ENCODE data around the gene TMEM200A.

The TMEM200A gene

GRCh38 chr6:130367767-130368166 is 1.9 kb downstream of the TMEM200A start:
- no peak overlapping the region for H3K4me3 ChIP-seq (ENCODE audit: insufficient read length, low read depth)
- peaks cover 25% of the 10 kb centered on the region for H3K27me3 ChIP-seq (ENCODE audit: insufficient read depth, insufficient read length)
- no peak for DNase-seq (ENCODE audit: low read depth, low spot score)
- no peaks in the 10 kb centered on the region for H3K4me1 ChIP-seq (ENCODE audit: insufficient read depth, insufficient read length)
- no peak for TF ChIP-seq YY1 (IDR thresholded peaks at IDR 0.05; ENCODE audit: insufficient read depth, insufficient read length)
- TF ChIP-seq ZNF274 (IDR thresholded peaks at IDR 0.05; ENCODE audit: low read depth, low read length), result no peak
- no peak overlapping the region for H3K9ac ChIP-seq (ENCODE audit: insufficient read length, low read depth)
- no peaks in the 10 kb centered on the region for H3K36me3 ChIP-seq (ENCODE audit: insufficient read depth, insufficient read length, low read length)
- H3K9me3 ChIP-seq (ENCODE audit: insufficient read depth, low read length), result no peaks in the 10 kb centered on the region

GRCh38 chr6:130368576-130368975 is 2.8 kb downstream of the TMEM200A start:
- DNase-seq (ENCODE audit: low read depth, low spot score), result no peak
- Histone ChIP-seq H3K9me3 (ENCODE audit: insufficient read depth, low read length) (no peaks in the 10 kb centered on the region), H3K36me3 (ENCODE audit: insufficient read depth, insufficient read length, low read length) (no peaks in the 10 kb centered on the region), H3K4me1 (ENCODE audit: insufficient read depth, insufficient read length) (no peaks in the 10 kb centered on the region), H3K9ac (ENCODE audit: insufficient read length, low read depth) (no peak overlapping the region), H3K27me3 (ENCODE audit: insufficient read depth, insufficient read length) (peaks cover 25% of the 10 kb centered on the region), H3K4me3 (ENCODE audit: insufficient read length, low read depth) (no peak overlapping the region)
- no peak for TF ChIP-seq ZNF274 (IDR thresholded peaks at IDR 0.05; ENCODE audit: low read depth, low read length)

- H3K4me1 ChIP-seq (ENCODE audit: insufficient read depth, insufficient read length), result no peaks in the 10 kb centered on the region
- H3K4me3 ChIP-seq (ENCODE audit: insufficient read length, low read depth), result no peak overlapping the region
- H3K27me3 ChIP-seq (ENCODE audit: insufficient read depth, insufficient read length), result peaks cover 19% of the 10 kb centered on the region
- H3K9me3 ChIP-seq (ENCODE audit: insufficient read depth, low read length), result no peaks in the 10 kb centered on the region
- no peak for TF ChIP-seq YY1 (IDR thresholded peaks at IDR 0.05; ENCODE audit: insufficient read depth, insufficient read length)
- H3K9ac ChIP-seq (ENCODE audit: insufficient read length, low read depth), result no peak overlapping the region
- no peak for DNase-seq (ENCODE audit: low read depth, low spot score)
- H3K36me3 ChIP-seq (ENCODE audit: insufficient read depth, insufficient read length, low read length), result no peaks in the 10 kb centered on the region
Observed at GRCh38 chr6:130369831-130370230, 4.0 kb downstream of the TMEM200A start.

GRCh38 chr6:130371921-130372420 is 6.2 kb downstream of the TMEM200A start:
- Histone ChIP-seq H3K9me3 (ENCODE audit: insufficient read depth, low read length) (no peaks in the 10 kb centered on the region), H3K9ac (ENCODE audit: insufficient read length, low read depth) (no peak overlapping the region), H3K4me3 (ENCODE audit: insufficient read length, low read depth) (no peak overlapping the region), H3K4me1 (ENCODE audit: insufficient read depth, insufficient read length) (no peaks in the 10 kb centered on the region), H3K27me3 (ENCODE audit: insufficient read depth, insufficient read length) (peaks cover 9% of the 10 kb centered on the region), H3K36me3 (ENCODE audit: insufficient read depth, insufficient read length, low read length) (no peaks in the 10 kb centered on the region)
- DNase-seq (ENCODE audit: low read depth, low spot score), result no peak
- TF ChIP-seq SUZ12 (IDR thresholded peaks at IDR 0.05; ENCODE audit: extremely low read depth, insufficient read depth, insufficient read length), result no peak
- TF ChIP-seq YY1 (IDR thresholded peaks at IDR 0.05; ENCODE audit: insufficient read depth, insufficient read length), result no peak

- Histone ChIP-seq H3K9me3 (ENCODE audit: insufficient read depth, low read length) (no peaks in the 10 kb centered on the region), H3K9ac (ENCODE audit: insufficient read length, low read depth) (no peak overlapping the region), H3K4me3 (ENCODE audit: insufficient read length, low read depth) (no peak overlapping the region), H3K27me3 (ENCODE audit: insufficient read depth, insufficient read length) (peaks cover 2% of the 10 kb centered on the region), H3K4me1 (ENCODE audit: insufficient read depth, insufficient read length) (no peaks in the 10 kb centered on the region), H3K36me3 (ENCODE audit: insufficient read depth, insufficient read length, low read length) (no peaks in the 10 kb centered on the region)
- DNase-seq (ENCODE audit: low read depth, low spot score), result no peak
- no peak for TF ChIP-seq ZNF274 (IDR thresholded peaks at IDR 0.05; ENCODE audit: low read depth, low read length)
- no peak for TF ChIP-seq SUZ12 (IDR thresholded peaks at IDR 0.05; ENCODE audit: extremely low read depth, insufficient read depth, insufficient read length)
- no peak for TF ChIP-seq YY1 (IDR thresholded peaks at IDR 0.05; ENCODE audit: insufficient read depth, insufficient read length)
Observed at GRCh38 chr6:130372786-130373185, 7.0 kb downstream of the TMEM200A start.

- H3K9me3 ChIP-seq (ENCODE audit: insufficient read depth, low read length), result no peaks in the 10 kb centered on the region
- H3K9ac ChIP-seq (ENCODE audit: insufficient read length, low read depth), result no peak overlapping the region
- no peak for DNase-seq (ENCODE audit: low read depth, low spot score)
- no peaks in the 10 kb centered on the region for H3K4me1 ChIP-seq (ENCODE audit: insufficient read depth, insufficient read length)
- no peaks in the 10 kb centered on the region for H3K36me3 ChIP-seq (ENCODE audit: insufficient read depth, insufficient read length, low read length)
- no peak overlapping the region for H3K4me3 ChIP-seq (ENCODE audit: insufficient read length, low read depth)
- H3K27me3 ChIP-seq (ENCODE audit: insufficient read depth, insufficient read length), result no peaks in the 10 kb centered on the region
- TF ChIP-seq SUZ12 (IDR thresholded peaks at IDR 0.05; ENCODE audit: extremely low read depth, insufficient read depth, insufficient read length) (no peak), YY1 (IDR thresholded peaks at IDR 0.05; ENCODE audit: insufficient read depth, insufficient read length) (no peak), ZNF274 (IDR thresholded peaks at IDR 0.05; ENCODE audit: low read depth, low read length) (no peak)
Observed at GRCh38 chr6:130373992-130374391, 8.2 kb downstream of the TMEM200A start.

- H3K4me1 ChIP-seq (ENCODE audit: insufficient read depth, insufficient read length), result no peaks in the 10 kb centered on the region
- no peak for DNase-seq (ENCODE audit: low read depth, low spot score)
- H3K4me3 ChIP-seq (ENCODE audit: insufficient read length, low read depth), result no peak overlapping the region
- H3K9ac ChIP-seq (ENCODE audit: insufficient read length, low read depth), result no peak overlapping the region
- no peaks in the 10 kb centered on the region for H3K36me3 ChIP-seq (ENCODE audit: insufficient read depth, insufficient read length, low read length)
- H3K9me3 ChIP-seq (ENCODE audit: insufficient read depth, low read length), result no peaks in the 10 kb centered on the region
- no peaks in the 10 kb centered on the region for H3K27me3 ChIP-seq (ENCODE audit: insufficient read depth, insufficient read length)
- TF ChIP-seq ZNF274 (IDR thresholded peaks at IDR 0.05; ENCODE audit: low read depth, low read length), result no peak
- no peak for TF ChIP-seq YY1 (IDR thresholded peaks at IDR 0.05; ENCODE audit: insufficient read depth, insufficient read length)
- TF ChIP-seq SUZ12 (IDR thresholded peaks at IDR 0.05; ENCODE audit: extremely low read depth, insufficient read depth, insufficient read length), result no peak
Observed at GRCh38 chr6:130376936-130377335, 11.1 kb downstream of the TMEM200A start.

GRCh38 chr6:130377371-130377770 is 11.6 kb downstream of the TMEM200A start:
- H3K9me3 ChIP-seq (ENCODE audit: insufficient read depth, low read length), result no peaks in the 10 kb centered on the region
- H3K4me1 ChIP-seq (ENCODE audit: insufficient read depth, insufficient read length), result no peaks in the 10 kb centered on the region
- no peak for DNase-seq (ENCODE audit: low read depth, low spot score)
- H3K4me3 ChIP-seq (ENCODE audit: insufficient read length, low read depth), result no peak overlapping the region
- TF ChIP-seq ZNF274 (IDR thresholded peaks at IDR 0.05; ENCODE audit: low read depth, low read length), result no peak
- TF ChIP-seq SUZ12 (IDR thresholded peaks at IDR 0.05; ENCODE audit: extremely low read depth, insufficient read depth, insufficient read length), result no peak
- no peak for TF ChIP-seq YY1 (IDR thresholded peaks at IDR 0.05; ENCODE audit: insufficient read depth, insufficient read length)
- H3K9ac ChIP-seq (ENCODE audit: insufficient read length, low read depth), result no peak overlapping the region
- H3K36me3 ChIP-seq (ENCODE audit: insufficient read depth, insufficient read length, low read length), result no peaks in the 10 kb centered on the region
- no peaks in the 10 kb centered on the region for H3K27me3 ChIP-seq (ENCODE audit: insufficient read depth, insufficient read length)
